Activated naive CD8-positive, alpha-beta T cell treated with anti-CD3 and anti-CD28 coated beads for 36 hours (primary cell): ENCODE results near the gene NAT14. TPM values are rescaled to one million over a fixed set of nuclear protein-coding genes. Genes with fewer than 3 reads are reported as not detected.
"Not testable (repeated sequence)": the region's sequence is repeated elsewhere in the genome, so short reads cannot be mapped to it uniquely, and the experiment has no call there.

Source experiments
- DNase-seq: peaks from one replicate; pipeline ENCODE4 v3.0.0; 2021
- H3K27ac Mint-ChIP-seq: one replicate; pipeline ENCODE4 v1.8.0; 2022; ENCODE audit warnings: mild to moderate bottlenecking, moderate library complexity, mixed read lengths
- H3K27me3 Mint-ChIP-seq: one replicate; pipeline ENCODE4 v1.8.0; 2022; ENCODE audit warnings: mild to moderate bottlenecking, mixed read lengths
- H3K36me3 Mint-ChIP-seq: one replicate; pipeline ENCODE4 v1.8.0; 2021; ENCODE audit warnings: mild to moderate bottlenecking, mixed read lengths
- H3K4me1 Mint-ChIP-seq: one replicate; pipeline ENCODE4 v1.8.0; 2021; ENCODE audit warnings: mixed read lengths
- H3K4me3 Mint-ChIP-seq: one replicate; pipeline ENCODE4 v1.8.0; 2022; ENCODE audit warnings: mild to moderate bottlenecking, moderate library complexity, mixed read lengths
- H3K9me3 Mint-ChIP-seq: one replicate; pipeline ENCODE4 v1.8.0; 2022; ENCODE audit warnings: mixed read lengths
- total RNA-seq, 2 experiments: library from RNA; stranded (reverse); gene quantifications; one replicate each; pipeline ENCODE4 v1.2.3, GENCODE V29; 2021

NAT14 gene
- total RNA-seq, 2 experiments from 2014 or later: 24.8 to 24.9 TPM

DNA sequence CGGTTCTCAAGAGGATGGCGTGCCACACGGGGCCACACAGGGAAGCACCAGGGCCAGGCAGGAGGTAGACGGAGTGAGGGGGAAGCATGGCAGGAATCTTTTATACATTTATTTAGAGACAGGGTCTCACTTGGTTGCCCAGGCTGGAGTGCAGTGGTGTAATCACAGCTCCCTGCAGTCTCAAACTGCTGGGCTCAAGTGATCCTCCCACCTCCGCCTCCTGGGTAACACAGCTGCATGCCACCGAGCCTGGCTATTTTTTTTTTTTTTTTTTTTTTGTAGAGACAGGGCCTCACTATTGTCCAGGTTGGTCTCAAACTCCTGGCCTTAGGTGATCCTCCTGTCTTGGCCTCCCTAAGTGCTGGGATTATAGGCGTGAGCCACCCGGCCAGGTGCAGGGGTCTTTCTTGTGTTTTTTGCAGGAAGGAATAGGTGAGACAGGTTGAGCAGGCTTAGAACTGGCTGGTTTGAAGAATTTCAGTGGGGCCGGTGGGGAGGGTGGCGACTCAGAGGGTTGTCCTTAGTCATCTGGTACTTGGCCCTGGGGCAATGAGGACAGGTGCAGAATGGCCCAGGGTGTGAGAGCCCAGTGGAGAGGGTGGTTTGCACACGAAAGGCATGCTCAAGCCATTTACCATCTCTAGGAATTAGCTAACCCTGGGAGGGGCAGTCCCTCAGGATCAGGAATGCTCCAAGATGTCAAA lies 10.8 kb downstream of the NAT14 start:
- Mint-ChIP-seq H3K27ac (no peak overlapping the region), H3K9me3 (no peaks in the 10 kb centered on the region), H3K4me1 (peaks cover 5% of the 10 kb centered on the region), H3K27me3 (peaks cover 12% of the 10 kb centered on the region), H3K4me3 (no peak overlapping the region), H3K36me3 (no peaks in the 10 kb centered on the region)
- DNase-seq: no peak

DNA sequence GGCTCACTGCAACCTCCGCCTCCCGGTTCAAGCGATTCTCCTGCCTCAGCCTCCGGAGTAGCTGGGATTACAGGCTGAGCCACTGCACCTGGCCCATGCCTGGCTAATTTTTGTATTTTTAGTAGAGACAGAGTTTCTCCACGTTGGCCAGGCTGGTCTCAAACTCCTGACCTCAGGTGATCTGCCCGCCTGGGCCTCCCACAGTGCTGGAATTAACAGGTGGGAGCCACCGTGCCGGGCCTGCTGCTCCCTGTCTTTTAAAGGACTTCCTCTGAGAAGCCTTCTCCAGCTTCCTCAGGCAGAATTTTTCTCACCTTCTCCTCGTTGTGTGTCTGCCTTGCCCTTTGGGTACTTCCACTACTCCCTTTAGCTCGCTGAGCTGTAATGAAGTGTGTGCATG lies 11.8 kb downstream of the NAT14 start:
- H3K4me1 Mint-ChIP-seq, H3K9me3 Mint-ChIP-seq, H3K36me3 Mint-ChIP-seq, H3K4me3 Mint-ChIP-seq, H3K27ac Mint-ChIP-seq, DNase-seq, H3K27me3 Mint-ChIP-seq: not testable (repeated sequence)

DNA sequence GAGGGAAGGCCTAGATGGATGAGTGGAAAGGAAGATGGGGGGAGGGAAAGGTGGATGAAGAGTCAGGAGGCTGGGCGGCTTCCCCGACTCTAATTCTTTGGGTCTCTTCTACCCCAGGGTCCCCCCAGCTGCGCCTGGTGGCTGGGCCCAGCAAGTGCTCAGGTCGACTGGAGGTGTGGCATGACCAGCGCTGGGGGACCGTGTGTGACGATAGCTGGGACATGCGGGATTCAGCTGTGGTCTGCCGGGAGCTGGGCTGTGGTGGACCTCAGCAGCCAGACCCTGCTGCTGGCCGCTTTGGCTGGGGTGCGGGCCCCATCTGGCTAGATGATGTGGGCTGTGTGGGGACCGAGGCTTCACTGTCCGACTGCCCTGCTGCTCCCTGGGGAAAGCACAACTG lies 12.8 kb downstream of the NAT14 start:
- H3K27me3 Mint-ChIP-seq: peaks cover 5% of the 10 kb centered on the region
- H3K4me1 Mint-ChIP-seq: peaks cover 12% of the 10 kb centered on the region
- H3K4me3 Mint-ChIP-seq: no peak overlapping the region
- no peak for DNase-seq
- peaks cover 4% of the 10 kb centered on the region for H3K36me3 Mint-ChIP-seq
- H3K27ac Mint-ChIP-seq: no peak overlapping the region
- peaks cover 3% of the 10 kb centered on the region for H3K9me3 Mint-ChIP-seq

DNA sequence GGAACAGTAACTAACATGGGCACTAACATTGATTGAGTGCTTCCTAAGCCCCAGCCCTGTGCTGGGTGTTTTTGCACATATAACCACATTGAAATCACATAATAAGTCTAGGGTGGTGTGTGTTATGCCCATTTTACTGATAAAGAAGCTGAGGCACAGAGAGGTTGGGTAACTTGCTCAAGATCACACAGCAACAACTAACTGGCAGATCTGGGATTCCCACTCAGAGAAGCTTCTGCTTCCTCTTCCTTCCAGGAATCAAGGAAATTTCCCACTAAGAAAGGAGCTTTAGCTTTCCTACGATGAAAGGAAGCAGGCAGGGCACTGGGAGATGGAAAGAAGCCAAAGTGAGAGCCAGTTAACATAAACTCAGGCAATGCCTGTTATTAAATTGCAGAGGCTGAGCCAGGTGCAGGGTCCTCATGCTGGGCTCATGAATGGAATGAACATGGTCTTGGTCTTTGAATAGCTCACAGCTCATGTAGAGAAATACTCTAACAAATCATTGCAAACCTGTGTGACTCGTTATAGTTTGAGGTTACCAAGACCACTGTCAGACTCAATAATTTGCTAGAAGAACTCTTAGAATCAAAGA lies 13.4 kb downstream of the NAT14 start:
- Mint-ChIP-seq H3K27ac (no peak overlapping the region), H3K9me3 (peaks cover 6% of the 10 kb centered on the region), H3K27me3 (no peaks in the 10 kb centered on the region), H3K4me1 (peaks cover 15% of the 10 kb centered on the region), H3K4me3 (no peak overlapping the region), H3K36me3 (peaks cover 7% of the 10 kb centered on the region)
- DNase-seq: no peak

DNA sequence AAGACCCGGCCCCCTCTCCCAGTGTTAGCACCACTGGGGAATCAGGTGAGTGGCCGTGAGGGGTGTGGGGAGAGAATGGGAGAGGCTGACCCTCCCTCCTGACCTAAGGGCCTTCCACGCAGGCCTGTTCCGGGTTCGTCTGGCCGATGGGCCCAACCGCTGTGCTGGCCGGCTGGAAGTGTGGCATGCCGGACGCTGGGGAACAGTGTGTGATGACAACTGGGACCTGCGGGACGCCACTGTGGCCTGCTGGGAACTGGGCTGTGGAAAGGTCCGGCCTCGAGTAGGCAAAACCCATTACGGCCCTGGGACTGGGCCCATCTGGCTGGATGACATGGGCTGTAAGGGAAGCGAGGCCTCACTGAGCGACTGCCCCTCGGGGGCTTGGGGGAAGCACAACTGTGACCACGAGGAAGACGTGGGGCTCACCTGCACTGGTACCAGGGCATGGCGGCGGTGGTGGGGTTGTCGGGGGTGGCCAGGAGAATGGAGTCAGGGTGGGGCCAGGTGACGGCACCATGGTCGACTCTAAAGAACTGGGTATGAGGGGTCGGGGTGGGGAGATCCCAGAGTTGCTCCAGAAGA lies 15.5 kb downstream of the NAT14 start:
- peaks cover 10% of the 10 kb centered on the region for H3K9me3 Mint-ChIP-seq
- H3K4me3 Mint-ChIP-seq: no peak overlapping the region
- DNase-seq: no peak
- H3K4me1 Mint-ChIP-seq: peaks cover 18% of the 10 kb centered on the region
- H3K27ac Mint-ChIP-seq: no peak overlapping the region
- peaks cover 10% of the 10 kb centered on the region for H3K36me3 Mint-ChIP-seq
- no peaks in the 10 kb centered on the region for H3K27me3 Mint-ChIP-seq

DNA sequence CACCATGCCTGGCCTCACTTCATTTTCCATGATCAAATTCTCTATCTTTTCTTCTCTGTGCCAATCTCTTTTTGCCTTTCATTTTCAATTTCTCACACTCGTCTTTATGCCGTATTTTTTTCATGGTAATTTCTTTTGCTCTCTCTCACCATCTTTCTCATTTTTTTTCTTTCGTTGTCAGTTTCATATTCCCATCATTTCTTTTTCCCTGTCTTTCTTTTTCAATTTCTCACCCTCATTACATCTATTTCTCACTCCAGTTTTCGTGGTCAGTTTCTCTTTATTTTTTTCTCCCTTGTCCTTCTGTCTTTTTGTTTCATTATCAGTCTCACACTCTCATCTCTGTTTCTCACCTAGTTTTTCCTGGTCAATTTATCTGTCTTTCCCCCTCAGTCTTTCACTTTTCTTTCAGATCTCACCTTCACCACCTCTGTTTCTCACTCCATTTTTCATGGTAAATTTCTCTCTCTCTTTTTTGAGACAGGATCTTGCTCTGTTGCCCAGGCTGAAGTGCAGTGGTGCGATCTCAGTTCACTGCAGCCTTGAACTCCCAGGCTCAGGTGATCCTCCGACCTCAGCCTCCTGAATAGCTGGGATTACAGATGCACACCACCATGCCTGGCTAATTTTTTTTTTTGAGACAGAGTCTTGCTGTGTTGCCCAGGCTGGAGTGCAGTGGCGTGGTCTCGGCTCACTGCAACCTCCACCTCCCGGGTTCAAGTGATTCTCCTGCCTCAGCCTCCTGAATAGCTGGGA lies 17.4 kb downstream of the NAT14 start:
- DNase-seq: no peak
- peaks cover 18% of the 10 kb centered on the region for H3K4me1 Mint-ChIP-seq
- peaks cover 10% of the 10 kb centered on the region for H3K9me3 Mint-ChIP-seq
- peaks cover 10% of the 10 kb centered on the region for H3K36me3 Mint-ChIP-seq
- no peaks in the 10 kb centered on the region for H3K27me3 Mint-ChIP-seq
- H3K4me3 Mint-ChIP-seq: no peak overlapping the region
- peak overlapping the region; percentile 5 for H3K27ac Mint-ChIP-seq

DNA sequence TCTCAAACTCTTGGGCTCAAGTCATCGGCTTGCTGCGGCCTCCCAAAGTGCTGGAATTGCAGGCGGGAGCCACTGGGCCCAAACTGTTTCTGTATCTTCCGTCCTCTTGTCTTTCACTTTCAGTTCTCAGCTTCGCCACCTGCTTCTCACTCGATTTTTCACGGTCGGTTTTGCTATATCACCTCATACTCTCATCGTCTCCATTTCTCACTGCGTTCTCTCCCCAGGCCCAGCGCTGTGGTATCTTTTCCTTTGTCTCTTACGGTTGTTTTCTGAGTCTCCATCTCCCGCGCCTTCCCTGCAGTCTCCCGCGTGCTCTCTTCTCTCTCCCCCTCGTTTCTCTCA lies 18.1 kb downstream of the NAT14 start:
- H3K27me3 Mint-ChIP-seq: no peaks in the 10 kb centered on the region
- H3K9me3 Mint-ChIP-seq: peaks cover 10% of the 10 kb centered on the region
- H3K4me1 Mint-ChIP-seq: peaks cover 18% of the 10 kb centered on the region
- no peak for DNase-seq
- H3K36me3 Mint-ChIP-seq: peaks cover 10% of the 10 kb centered on the region
- H3K27ac Mint-ChIP-seq: peak overlapping the region; percentile 29
- H3K4me3 Mint-ChIP-seq: peak overlapping the region; percentile 29

DNA sequence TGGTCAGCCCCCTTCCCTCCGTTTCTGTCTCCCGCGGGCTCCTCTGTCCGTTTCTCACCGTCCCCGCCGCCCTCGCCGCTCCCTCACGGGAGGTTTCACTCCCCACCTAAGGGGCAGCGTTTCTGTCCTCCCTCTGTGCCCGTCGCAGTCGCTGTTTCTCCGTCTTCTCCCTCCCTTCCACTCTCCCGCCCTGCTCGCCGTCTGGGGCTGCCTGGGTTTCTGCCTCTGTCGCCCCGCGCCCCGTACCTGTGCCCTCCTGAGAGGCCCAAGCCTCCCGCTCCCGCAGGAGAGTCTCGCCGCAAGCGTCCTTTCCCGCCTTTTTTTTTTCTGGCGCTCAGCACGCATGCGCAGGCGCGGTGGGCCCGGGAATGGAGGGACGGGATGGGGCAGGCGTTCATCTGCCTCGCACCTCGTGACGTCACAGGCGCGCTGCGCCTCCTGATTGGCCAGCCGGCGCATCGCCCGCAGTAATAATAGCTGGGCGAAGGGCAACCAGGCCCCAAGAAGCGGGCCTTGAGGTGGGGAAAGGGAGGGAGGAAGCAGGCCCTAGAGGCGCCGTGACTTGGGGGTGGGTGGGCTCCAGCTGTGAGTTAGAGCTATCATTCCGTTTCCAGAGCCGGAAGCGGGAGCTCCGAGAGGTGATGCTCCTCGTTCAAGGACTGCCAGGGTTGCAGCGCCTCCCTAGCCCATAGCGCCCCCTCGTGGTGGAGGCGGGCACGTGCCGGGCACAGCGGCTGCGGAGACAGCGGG lies 18.7 kb downstream of the NAT14 start:
- Mint-ChIP-seq H3K9me3 (peaks cover 10% of the 10 kb centered on the region), H3K27ac (peak overlapping the region; percentile 29)

DNA sequence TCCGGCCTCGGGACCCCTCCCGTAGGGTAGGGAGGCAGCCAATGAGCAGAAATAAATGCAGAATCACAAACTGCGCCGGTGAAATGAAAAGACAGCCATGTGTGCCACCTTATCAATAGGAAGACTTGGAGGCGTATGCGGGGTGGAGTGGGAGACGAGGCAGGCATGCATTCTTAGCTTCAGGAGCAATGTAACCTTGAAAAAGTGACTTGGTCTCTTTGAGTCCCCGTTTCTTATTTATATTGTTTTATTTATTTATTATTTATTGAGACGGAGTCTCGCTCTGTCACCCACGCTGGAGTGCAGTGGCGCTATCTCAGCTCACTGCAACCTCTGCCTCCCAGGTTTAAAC lies 19.2 kb downstream of the NAT14 start:
- peaks cover 18% of the 10 kb centered on the region for H3K4me1 Mint-ChIP-seq
- no peak overlapping the region for H3K27ac Mint-ChIP-seq
- peaks cover 3% of the 10 kb centered on the region for H3K27me3 Mint-ChIP-seq
- H3K4me3 Mint-ChIP-seq: peak overlapping the region; percentile 29
- peaks cover 10% of the 10 kb centered on the region for H3K36me3 Mint-ChIP-seq
- DNase-seq: no peak
- H3K9me3 Mint-ChIP-seq: peaks cover 10% of the 10 kb centered on the region

More for the DNA sequence above, 18.7 kb downstream of the NAT14 start:
- peak; percentile 92 for DNase-seq
- peaks cover 18% of the 10 kb centered on the region for H3K4me1 Mint-ChIP-seq
- no peaks in the 10 kb centered on the region for H3K27me3 Mint-ChIP-seq
- H3K4me3 Mint-ChIP-seq: peak overlapping the region; percentile 29
- peaks cover 10% of the 10 kb centered on the region for H3K36me3 Mint-ChIP-seq

DNA sequence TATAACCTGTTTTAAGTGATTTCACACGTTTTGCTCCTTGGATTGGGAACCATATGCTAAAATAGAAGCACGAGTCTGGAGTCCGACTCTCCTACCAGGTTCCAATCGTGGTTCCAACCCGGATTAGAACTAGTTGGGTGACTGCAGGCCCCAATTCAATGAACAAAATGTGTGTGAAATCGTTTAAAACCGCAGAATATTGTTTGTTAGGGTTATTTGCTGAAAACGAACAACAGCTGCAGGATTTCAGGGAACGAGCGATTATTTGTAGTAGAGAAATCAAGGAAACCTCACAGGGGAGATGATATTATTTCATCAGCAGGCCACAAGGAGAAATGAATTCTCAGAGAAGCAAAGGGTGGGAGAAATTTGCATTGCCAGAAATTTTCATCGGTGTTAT lies 20.0 kb downstream of the NAT14 start:
- H3K9me3 Mint-ChIP-seq: peaks cover 10% of the 10 kb centered on the region
- peaks cover 10% of the 10 kb centered on the region for H3K36me3 Mint-ChIP-seq
- peaks cover 18% of the 10 kb centered on the region for H3K4me1 Mint-ChIP-seq
- DNase-seq: no peak
- H3K27me3 Mint-ChIP-seq: peaks cover 3% of the 10 kb centered on the region
- H3K4me3 Mint-ChIP-seq: no peak overlapping the region
- no peak overlapping the region for H3K27ac Mint-ChIP-seq

DNA sequence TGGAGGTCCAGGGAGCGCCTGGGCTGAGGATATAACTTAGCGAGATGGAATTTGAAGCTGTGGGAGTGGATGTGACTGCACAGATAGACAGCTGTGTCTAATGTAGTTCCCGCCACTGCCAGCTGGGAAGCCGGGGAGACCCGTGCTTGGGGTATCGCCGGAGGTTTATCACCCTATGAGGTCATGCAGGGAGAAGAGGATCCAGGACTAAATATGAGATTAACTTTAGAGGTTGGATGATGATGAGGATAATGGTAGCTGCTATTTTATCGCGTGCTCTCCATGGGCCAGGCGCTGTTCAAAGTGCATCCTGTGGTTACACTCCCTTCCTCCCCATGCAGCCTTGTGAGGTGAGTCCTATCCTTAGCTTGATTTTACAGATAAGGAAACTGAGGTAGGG lies 23.1 kb downstream of the NAT14 start:
- Mint-ChIP-seq H3K9me3 (peaks cover 6% of the 10 kb centered on the region), H3K27ac (no peak overlapping the region), H3K27me3 (peaks cover 3% of the 10 kb centered on the region), H3K4me3 (no peak overlapping the region), H3K36me3 (peaks cover 6% of the 10 kb centered on the region), H3K4me1 (peaks cover 10% of the 10 kb centered on the region)
- DNase-seq: no peak

DNA sequence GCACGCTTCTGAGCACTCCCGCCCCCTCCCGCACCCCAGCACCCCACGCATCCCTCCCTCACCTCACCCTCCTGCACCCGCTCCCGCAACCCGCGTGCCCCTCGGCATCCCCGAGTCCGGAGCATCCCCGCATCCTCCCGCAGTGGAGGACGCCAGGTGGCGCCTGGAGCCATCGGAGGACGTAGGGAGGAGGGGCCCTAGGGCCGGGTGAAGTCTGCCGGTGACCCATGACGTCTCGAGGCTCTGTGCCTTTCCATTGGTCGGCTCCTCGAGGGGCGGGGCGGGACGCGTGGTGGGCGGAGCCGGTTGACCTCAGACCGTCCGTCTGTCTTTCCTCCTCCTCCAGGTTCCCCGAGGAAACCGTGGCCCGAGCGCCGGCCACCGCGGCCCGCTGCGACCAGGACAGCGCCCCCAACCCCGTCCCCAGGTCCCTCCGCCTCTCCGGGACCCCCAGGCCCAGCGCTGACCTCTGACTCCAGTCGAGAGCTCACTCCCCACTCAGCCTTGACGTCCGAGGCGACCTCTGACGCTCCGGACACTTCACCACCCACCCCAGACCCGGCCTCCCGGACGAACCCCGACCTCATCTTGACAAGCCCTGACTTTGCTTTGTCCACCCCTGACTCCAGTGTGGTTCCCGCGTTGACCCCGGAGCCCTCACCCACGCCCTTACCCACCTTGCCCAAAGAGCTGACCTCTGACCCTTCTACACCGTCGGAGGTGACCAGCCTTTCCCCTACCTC lies 32.1 kb downstream of the NAT14 start:
- peak; percentile 91 for DNase-seq
- no peak overlapping the region for H3K27ac Mint-ChIP-seq
- H3K36me3 Mint-ChIP-seq: no peaks in the 10 kb centered on the region
- peaks cover 3% of the 10 kb centered on the region for H3K4me1 Mint-ChIP-seq
- no peaks in the 10 kb centered on the region for H3K9me3 Mint-ChIP-seq
- peak overlapping the region; percentile 47 for H3K4me3 Mint-ChIP-seq
- H3K27me3 Mint-ChIP-seq: peaks cover 4% of the 10 kb centered on the region

DNA sequence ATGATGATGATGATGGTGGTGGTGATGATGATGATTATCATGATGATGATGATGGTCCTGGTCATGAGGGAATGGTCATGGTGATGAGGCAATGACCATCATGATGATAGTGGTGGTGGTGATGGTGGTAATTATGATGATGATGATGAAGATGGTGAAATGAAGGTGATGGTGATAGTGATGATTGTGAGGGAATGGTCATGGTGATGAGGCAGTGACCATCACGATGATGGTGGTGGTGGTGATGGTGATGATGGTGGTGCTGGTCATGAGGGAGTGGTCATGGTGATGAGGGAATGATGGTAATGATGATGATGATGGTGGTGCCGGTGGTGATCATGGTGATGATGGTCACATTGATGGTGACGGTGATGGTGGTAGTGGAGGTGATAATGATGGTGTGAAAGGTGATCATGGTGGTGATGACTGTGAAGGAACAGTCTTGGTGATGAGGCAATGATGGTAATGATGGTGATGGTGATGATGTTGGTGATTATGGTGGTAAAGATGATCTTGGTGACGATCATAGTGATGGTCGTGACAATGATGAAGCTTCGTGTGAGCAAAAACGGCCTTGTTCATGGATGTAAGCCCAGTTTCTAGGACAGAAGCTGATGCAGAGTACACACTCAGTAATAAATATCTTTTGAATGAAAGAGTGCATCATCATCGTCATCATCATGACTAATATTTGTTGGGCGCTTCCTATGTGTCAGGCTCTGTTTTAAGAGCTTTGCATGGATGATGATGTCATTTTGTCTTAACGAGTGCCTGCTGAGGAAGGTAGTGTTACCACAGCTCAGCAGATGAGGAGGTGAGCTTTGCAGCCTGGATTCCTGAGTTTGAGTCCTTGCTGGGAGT lies 34.7 kb downstream of the NAT14 start:
- Mint-ChIP-seq H3K4me1 (peaks cover 3% of the 10 kb centered on the region), H3K27me3 (no peaks in the 10 kb centered on the region), H3K36me3 (no peaks in the 10 kb centered on the region), H3K9me3 (no peaks in the 10 kb centered on the region), H3K27ac (no peak overlapping the region), H3K4me3 (no peak overlapping the region)
- DNase-seq: no peak
